Activated CD8-positive, alpha-beta memory T cell treated with anti-CD3 and anti-CD28 coated beads, Interleukin-2, amount 50 U/mL, for 48 hours (primary cell): ENCODE results near the gene WDR1.

Experiments used
- DNase-seq: peaks from one replicate; pipeline ENCODE4 v3.0.0-alpha.2; 2020

WDR1 gene

GRCh38 chr4:10034612-10035104 is 81.9 kb downstream of the WDR1 start:
- DNase-seq = no peak

- no peak for DNase-seq
These were observed 82.5 kb downstream of the WDR1 start for GRCh38 chr4:10034136-10034535.

- no peak for DNase-seq
These were observed 83.3 kb downstream of the WDR1 start for GRCh38 chr4:10033191-10033881.

- DNase-seq = no peak
These were observed 84.0 kb downstream of the WDR1 start for GRCh38 chr4:10032625-10033024.

GRCh38 chr4:10031668-10032590 is 84.7 kb downstream of the WDR1 start:
- no peak for DNase-seq

GRCh38 chr4:10030972-10031667 is 85.5 kb downstream of the WDR1 start:
- DNase-seq = no peak

- no peak for DNase-seq
These were observed 87.2 kb downstream of the WDR1 start for GRCh38 chr4:10029403-10029802.

GRCh38 chr4:10028910-10029309 is 87.7 kb downstream of the WDR1 start:
- no peak for DNase-seq

GRCh38 chr4:10026485-10026884 is 90.1 kb downstream of the WDR1 start:
- no peak for DNase-seq

- DNase-seq = no peak
These were observed 91.3 kb downstream of the WDR1 start for GRCh38 chr4:10025230-10025806.
